ENCODE data around the gene LYPD6.

The LYPD6 gene

GRCh38 chr2:149348291-149348690, 17.9 kb downstream of the LYPD6 start:
- no peak for DNase-seq (ENCODE audit: low read depth in 2 of 2)

GRCh38 chr2:149353421-149353820, 23.0 kb downstream of the LYPD6 start:
- DNase-seq (ENCODE audit: low read depth in 2 of 2): no peak

GRCh38 chr2:149355716-149356422, 25.5 kb downstream of the LYPD6 start:
- DNase-seq (ENCODE audit: low read depth in 2 of 2): no peak

GRCh38 chr2:149357058-149357457, 26.7 kb downstream of the LYPD6 start:
- DNase-seq (ENCODE audit: low read depth in 2 of 2): no peak

GRCh38 chr2:149360106-149360505, 29.7 kb downstream of the LYPD6 start:
- no peak for DNase-seq (ENCODE audit: low read depth in 2 of 2)

- no peak for DNase-seq (ENCODE audit: low read depth in 2 of 2)
Measured at GRCh38 chr2:149363958-149364357, 33.6 kb downstream of the LYPD6 start.

GRCh38 chr2:149364839-149365238, 34.5 kb downstream of the LYPD6 start:
- DNase-seq (ENCODE audit: low read depth in 2 of 2): no peak

GRCh38 chr2:149365931-149366583, 35.7 kb downstream of the LYPD6 start:
- DNase-seq (ENCODE audit: low read depth in 2 of 2): no peak

GRCh38 chr2:149370061-149370775, 39.8 kb downstream of the LYPD6 start:
- DNase-seq (ENCODE audit: low read depth in 2 of 2): no peak

- no peak for DNase-seq (ENCODE audit: low read depth in 2 of 2)
Measured at GRCh38 chr2:149371476-149371875, 41.1 kb downstream of the LYPD6 start.

GRCh38 chr2:149375801-149376361, 45.5 kb downstream of the LYPD6 start:
- no peak for DNase-seq (ENCODE audit: low read depth in 2 of 2)

GRCh38 chr2:149380205-149380604, 49.8 kb downstream of the LYPD6 start:
- DNase-seq (ENCODE audit: low read depth in 2 of 2): no peak

GRCh38 chr2:149383340-149383739, 53.0 kb downstream of the LYPD6 start:
- no peak for DNase-seq (ENCODE audit: low read depth in 2 of 2)

GRCh38 chr2:149385350-149385749, 55.0 kb downstream of the LYPD6 start:
- no peak for DNase-seq (ENCODE audit: low read depth in 2 of 2)

- no peak for DNase-seq (ENCODE audit: low read depth in 2 of 2)
Measured at GRCh38 chr2:149387411-149387810, 57.0 kb downstream of the LYPD6 start.

GRCh38 chr2:149388120-149388816, 57.9 kb downstream of the LYPD6 start:
- DNase-seq (ENCODE audit: low read depth in 2 of 2): no peak

- no peak for DNase-seq (ENCODE audit: low read depth in 2 of 2)
Measured at GRCh38 chr2:149389506-149390167, 59.2 kb downstream of the LYPD6 start.

- no peak for DNase-seq (ENCODE audit: low read depth in 2 of 2)
Measured at GRCh38 chr2:149393614-149394013, 63.2 kb downstream of the LYPD6 start.

- DNase-seq (ENCODE audit: low read depth in 2 of 2): no peak
Measured at GRCh38 chr2:149394864-149395263, 64.5 kb downstream of the LYPD6 start.

GRCh38 chr2:149399934-149400615, 69.7 kb downstream of the LYPD6 start:
- DNase-seq (ENCODE audit: low read depth in 2 of 2): no peak

GRCh38 chr2:149400997-149401396, 70.6 kb downstream of the LYPD6 start:
- DNase-seq (ENCODE audit: low read depth in 2 of 2): no peak
